Measurements from ENCODE around the gene VWA5B2.

DNA sequence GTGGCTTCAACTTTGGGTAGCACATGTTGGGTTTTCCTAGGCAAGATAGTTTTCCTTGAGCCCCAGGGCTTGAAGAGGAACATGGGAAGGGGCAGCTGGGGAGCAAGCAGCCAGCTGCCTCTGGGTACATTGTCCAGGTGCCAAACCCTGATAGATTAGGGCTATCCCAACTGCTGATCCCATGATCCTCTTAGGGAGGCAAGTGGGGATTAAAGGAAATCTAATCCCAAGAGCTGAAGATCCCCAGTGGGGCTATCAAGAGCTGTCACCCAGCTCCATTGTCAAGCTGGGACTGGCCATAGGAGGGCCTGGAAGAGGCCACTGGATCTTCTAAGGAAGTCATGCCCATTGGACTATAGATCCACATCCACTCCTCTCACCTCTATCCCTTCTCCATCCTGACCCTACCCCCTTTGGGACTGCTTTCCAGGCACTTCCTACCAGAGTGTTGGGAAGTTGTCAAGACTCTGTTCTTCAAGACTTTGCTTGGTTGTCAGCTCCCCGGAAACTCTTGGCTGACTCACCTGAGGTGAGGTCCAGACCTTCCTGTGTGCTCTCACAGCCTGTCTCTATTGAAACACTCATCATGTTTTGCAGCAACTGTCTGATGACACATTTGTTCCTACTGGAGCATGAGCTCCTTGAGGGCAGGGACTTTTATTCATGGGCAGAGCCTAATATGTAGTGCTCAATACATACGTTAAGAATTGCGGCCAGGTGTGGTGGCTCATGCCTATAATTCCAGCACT lies 26.1 kb downstream of the VWA5B2 start:
- TF ChIP-seq, protein P1, sequence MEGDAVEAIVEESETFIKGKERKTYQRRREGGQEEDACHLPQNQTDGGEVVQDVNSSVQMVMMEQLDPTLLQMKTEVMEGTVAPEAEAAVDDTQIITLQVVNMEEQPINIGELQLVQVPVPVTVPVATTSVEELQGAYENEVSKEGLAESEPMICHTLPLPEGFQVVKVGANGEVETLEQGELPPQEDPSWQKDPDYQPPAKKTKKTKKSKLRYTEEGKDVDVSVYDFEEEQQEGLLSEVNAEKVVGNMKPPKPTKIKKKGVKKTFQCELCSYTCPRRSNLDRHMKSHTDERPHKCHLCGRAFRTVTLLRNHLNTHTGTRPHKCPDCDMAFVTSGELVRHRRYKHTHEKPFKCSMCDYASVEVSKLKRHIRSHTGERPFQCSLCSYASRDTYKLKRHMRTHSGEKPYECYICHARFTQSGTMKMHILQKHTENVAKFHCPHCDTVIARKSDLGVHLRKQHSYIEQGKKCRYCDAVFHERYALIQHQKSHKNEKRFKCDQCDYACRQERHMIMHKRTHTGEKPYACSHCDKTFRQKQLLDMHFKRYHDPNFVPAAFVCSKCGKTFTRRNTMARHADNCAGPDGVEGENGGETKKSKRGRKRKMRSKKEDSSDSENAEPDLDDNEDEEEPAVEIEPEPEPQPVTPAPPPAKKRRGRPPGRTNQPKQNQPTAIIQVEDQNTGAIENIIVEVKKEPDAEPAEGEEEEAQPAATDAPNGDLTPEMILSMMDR (IDR thresholded peaks at IDR 0.05; ENCODE audit: low read length): no peak
- no peak for TF ChIP-seq EZH2 (IDR thresholded peaks at IDR 0.05; ENCODE audit: borderline replicate concordance, low read length)
